ENCODE data around the gene LMX1B.

GRCh38 chr9:126588491-126589168, 25.1 kb upstream of the LMX1B start:
- TF ChIP-seq EZH2 (IDR thresholded peaks at IDR 0.05; ENCODE audit: borderline replicate concordance, low read depth, low read length, severe bottlenecking) (no peak), GATA2 (IDR thresholded peaks at IDR 0.05; ENCODE audit: insufficient read depth, insufficient read length, low read depth, low read length) (no peak), CTCF (IDR thresholded peaks at IDR 0.05; ENCODE audit: extremely low read depth in 1 of 2, insufficient read depth in 1 of 2, low read depth in 1 of 2, low read length in 2 of 2) (no peak), POLR2A (IDR thresholded peaks at IDR 0.05; ENCODE audit: low read depth, low read length) (no peak), JUN (IDR thresholded peaks at IDR 0.05; ENCODE audit: borderline replicate concordance, insufficient read depth, insufficient read length, low read depth) (no peak)

Data from endothelial cell of umbilical vein (primary cell).